Activated CD4-positive, alpha-beta T cell treated with anti-CD3 and anti-CD28 coated beads, Interleukin-2, amount 50 U/mL, for 48 hours (primary cell): ENCODE data around the gene CIZ1.

Experiments
- DNase-seq, 2 experiments: peaks; one replicate each; pipeline ENCODE4 v3.0.0-alpha.2; 2020

The CIZ1 gene

GRCh38 chr9:128213746-128214497 lies 22.6 kb upstream of the CIZ1 start:
- no peak for DNase-seq

GRCh38 chr9:128211981-128212281 lies 20.6 kb upstream of the CIZ1 start:
- no peak for DNase-seq

DNA sequence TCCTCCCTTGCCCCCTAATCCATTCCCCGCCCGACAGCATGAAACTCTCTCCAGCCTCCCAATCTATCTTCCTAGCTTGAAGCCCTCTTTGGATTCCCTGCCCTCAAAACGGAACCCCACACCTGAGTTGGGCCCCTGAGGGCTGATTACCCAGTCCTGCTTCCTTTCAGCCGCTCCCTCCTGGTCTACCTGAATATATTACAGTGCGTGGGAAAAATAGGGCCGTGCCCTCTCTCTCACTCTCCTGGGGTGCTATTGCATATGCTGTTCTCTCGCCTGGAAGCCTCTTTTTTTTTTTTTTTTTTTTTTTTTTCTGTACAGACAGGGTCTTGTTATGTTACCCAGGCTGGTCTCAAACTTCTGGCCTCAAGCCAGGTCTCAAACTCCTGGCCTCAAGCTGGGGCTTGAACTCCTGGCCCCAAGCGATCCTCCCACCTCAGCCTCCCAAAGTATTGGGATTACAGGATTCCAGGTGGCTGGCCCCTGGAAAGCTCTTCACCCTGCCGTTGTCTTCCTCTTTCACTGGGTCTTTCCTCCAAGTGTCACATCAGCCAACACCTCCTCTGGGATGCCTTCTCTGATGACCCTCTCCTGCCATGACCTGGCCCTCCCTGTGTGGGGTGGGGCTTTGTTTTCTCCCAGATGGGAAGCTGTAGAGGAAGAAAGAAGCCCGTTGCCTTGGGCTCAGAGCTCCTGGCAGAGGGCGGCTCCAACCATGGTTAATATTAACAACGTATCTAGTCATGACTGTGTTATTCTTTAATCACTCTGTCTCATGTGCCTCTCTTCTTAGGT lies 20.0 kb upstream of the CIZ1 start:
- no peak for DNase-seq

GRCh38 chr9:128208946-128209669 lies 17.7 kb upstream of the CIZ1 start:
- DNase-seq, result no peak

DNA sequence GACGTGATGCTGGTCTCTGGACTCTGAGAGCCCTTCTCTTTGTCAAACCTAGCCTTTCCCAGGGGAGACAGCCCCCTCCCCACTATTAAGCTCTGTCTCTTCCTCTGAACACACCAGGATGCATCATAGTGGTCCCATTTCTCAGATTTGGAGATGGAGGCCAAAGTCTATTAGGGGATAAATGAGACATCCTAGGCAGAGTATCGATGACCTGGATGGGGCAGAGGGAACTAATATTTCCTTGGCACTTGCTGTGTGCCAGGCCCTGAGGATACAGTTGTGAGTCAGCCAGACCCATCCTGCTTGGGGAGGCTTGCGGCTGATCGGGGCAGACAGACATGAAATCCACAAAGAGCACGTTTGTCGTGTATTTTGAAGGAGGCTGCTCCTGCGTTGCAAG lies 17.0 kb upstream of the CIZ1 start:
- DNase-seq, result no peak

DNA sequence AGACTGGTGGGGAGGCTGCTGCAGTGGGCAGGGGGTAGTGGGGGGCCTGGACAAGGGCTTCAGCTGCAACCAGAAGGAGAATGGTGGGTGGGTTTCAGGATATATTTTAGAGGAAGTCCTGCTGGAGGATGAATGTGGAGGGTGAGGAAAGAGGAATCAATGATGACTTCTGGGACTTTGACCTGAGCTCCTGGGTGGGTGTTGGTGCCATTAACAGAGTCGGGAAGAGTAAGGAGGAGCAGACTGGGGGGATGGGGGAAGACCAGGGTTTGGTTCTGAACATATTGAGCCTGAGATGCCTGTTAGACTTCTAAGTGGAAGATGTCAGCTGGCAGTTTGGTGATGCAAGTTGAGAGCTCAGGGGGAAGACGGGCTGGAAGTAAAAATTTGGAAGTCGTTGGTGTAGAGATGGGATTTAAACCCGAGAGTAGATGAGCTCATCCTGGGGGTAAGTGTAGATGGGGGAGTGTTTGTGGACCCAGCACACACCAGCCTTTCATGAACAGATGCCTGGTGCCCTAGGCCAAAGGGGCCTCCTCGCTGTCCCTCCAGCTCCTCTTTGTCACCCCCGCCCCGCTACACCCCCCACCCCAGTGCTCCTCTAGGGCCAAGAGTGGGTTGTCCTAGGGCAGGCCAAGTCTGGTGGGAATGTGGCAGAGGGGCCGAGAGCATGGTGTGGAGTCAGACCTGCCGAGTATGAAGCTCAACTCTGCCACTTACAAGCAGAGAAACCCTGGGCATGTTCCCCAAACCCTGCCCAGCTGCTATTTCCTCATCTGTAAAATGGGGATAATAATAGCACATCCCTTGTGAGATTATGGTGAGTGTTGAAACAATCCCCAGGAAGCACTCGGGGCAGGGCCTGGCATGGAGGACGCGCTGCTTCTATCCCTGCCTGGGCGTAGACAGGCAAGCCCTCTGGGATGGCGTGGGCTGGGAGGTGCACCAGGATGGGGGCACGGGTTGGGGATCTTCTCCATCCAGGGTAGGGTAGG lies 15.8 kb upstream of the CIZ1 start:
- DNase-seq, result no peak

- DNase-seq, result no peak
Measured at GRCh38 chr9:128206484-128206883, 15.1 kb upstream of the CIZ1 start.

DNA sequence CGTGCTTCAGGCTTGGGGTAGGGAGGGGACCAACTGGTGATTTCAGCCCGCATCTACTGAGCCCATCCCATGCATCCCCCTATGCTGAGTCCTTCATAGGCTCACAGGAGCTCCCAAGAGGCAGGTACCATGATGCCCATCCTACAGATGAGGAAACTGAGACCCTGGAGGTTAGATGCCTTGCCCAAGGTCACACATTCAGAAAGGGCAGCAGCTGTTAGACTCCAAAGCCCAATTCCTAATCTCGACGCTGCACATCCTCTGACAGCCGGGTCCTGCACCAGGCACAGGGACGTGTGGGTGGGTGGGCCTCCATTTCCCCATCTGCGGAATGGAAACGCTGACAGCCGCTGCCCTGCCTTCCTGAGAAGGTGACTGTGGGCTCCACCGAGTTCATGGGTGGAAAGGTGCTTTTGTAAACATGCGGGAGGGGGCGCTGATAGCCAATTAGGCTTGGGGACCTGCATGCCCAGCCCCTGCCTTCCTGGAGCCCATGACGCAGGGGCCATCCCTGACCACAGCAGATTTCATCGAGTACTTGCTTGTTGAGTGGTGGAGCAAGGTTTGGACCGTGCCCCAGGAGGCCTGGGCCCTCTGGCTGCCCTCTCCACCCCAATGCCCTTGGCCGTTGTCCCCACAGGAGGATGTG lies 14.0 kb upstream of the CIZ1 start:
- DNase-seq, result no peak

GRCh38 chr9:128204858-128205257 lies 13.5 kb upstream of the CIZ1 start:
- DNase-seq, result no peak

DNA sequence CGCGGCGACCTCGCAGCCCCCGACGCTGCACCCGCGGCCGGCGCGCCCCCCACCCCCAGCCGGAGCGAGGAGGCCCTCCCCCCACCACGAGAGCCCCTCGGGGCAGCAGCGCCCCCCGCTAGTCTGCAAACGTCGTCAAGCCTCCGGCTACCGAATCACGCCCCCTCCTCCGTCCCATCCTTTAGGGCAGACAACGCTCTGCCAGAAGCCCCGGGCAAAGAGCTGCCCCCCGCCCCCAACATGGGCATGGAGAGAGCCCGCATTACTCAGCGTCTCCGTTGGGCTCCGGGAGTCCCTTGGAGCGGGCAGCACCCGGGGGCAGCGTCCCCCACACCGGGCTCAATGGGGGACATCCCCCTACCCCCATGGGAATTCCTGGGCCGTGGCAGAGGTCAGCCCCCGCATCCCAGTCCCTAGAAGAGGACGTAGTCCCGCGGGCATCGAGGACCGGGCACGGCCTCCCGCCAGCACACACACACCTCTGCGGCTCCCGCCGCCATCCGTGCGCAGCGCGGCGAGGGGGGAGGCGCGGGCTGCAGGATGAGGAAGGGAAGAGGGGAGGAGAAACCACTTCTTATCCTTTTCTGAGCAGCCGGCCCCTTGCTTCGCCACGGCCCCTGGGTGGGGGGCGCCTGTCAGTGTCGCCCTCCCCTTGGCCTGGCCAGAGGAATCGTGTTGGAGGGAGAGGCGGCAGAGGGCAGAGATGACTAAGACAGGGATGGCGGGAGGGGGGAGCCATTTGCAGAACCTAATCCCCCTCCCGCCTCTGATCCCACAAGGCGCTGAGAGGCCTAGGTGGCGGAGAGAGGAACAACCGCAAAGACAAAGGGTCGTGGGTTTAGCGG lies 12.6 kb upstream of the CIZ1 start:
- DNase-seq, result peak in 1 of 2 experiments; percentile 25

GRCh38 chr9:128203024-128203706 lies 11.8 kb upstream of the CIZ1 start, which contains the start of gene DNM1:
Gene DNM1, plus strand, starts transcription at chr9:128203379. Its CDS starts 92 bp downstream, at chr9:128203471.
- DNase-seq, result peak; percentile 61 to 66

DNA sequence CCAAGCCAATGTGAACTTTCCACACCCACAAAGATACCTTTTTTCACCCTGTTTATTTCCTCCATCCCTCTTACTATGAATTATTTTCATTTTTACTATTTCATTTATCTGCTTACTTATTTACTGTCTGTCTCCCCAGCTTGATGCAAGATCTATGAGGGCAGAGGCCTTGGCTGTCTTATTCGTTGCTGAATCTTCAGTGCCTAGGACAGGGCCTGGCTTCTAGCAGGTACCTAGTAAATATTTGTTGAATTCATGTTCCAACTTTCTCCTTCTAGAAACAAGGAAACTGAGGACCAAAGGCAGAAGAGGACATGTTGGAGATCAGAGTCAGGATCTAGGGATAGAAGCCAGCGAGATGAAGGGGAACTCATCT lies 11.3 kb upstream of the CIZ1 start:
- DNase-seq, result no peak

- DNase-seq, result no peak
Measured at GRCh38 chr9:128201441-128202369, 10.3 kb upstream of the CIZ1 start.

GRCh38 chr9:128193469-128194096 lies 2.2 kb upstream of the CIZ1 start:
- DNase-seq, result no peak

DNA sequence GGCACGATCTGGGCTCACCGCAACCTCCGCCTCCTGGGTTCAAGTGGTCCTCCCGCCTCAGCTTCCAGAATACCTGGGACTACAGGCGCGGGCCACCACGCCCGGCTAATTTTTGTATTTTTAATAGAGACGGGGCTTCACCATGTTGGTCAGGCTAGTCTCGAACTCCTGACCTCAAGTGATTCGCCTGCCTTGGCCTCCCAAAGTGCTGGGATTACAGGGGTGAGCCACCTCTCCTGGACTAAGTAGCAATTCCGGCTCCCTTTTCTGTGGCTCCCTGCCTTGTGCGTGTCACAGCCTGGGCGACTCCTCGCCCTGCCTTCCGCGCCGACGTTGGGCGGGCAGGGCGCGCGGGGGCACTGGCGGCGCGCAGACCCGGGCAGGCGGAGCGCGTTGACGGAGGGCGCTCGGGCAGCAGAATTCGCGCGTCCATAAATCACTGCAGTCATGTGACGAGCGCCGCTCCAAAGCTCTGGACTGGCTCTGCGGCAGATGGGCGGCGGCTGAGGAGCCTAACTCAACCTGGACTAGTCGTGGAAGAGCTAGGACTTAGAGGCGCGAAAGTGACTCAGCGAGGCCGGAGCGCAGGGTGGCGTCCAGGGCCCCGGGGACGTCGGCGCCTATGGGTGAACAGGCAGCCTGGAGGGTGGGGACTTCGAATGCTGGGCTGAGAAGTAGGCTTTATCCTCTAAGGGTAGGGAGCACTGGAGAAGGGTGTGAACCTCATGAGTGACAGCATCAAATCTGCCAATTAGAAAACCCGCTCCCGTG lies 1.4 kb upstream of the CIZ1 start:
- no peak for DNase-seq

- DNase-seq, result no peak
Measured at GRCh38 chr9:128190516-128191405, 611 bp downstream of the CIZ1 start.

DNA sequence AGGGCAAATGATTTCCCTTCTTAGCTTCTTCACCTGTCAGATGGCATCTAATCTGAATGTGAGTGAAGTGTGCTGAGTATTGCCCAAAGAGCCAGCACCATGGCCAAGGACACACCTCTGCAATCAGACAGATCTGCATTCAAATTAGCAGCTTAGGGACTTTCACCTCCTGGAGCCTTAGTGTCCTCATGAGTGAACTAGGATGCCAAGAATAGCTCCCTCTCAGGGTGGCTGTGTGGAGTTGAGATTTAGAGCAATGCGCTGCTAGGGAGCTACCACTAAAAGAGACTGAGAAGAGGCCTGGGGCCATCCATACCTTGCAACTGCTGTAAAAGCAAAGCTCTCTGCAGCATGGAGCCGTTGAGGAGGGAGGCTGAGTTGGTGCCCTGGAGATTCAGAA lies 1.4 kb downstream of the CIZ1 start:
- no peak for DNase-seq
